ENCODE measurements around the gene MTMR4. TPM values are rescaled to one million over a fixed set of nuclear protein-coding genes. Genes with fewer than 3 reads are reported as not detected.

MTMR4 gene
- polyA plus RNA-seq, 2 of the 4 experiments (the other 2 are of a cell fraction) = 13.8 to 20.0 TPM

DNA sequence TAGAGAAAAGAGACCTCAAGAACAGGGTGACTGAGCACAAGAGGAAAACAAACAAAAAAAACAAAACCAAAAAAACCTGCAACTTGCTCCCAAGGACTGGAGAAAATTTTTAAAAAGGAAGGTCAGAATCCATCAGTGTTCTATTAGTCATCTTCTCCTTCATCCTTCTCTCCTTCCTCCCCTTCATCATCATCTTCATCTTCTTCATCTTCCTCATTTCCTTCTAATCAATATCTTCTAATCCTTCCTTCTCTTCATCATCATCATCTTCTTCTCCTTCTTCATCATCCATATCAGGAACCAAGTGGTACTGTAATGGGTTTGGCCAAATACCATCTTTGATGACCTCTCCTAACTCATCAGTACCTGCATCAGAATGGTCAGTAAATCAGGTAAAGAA, 38.5 kb downstream of the MTMR4 start:
- no peak overlapping the region for H3K4me3 ChIP-seq
- H3K27ac ChIP-seq = no peak overlapping the region
- TF ChIP-seq HOXB5 (CRISPR knock-in tag; IDR thresholded peaks at IDR 0.05) (no peak), ZNF302 (CRISPR knock-in tag; IDR thresholded peaks at IDR 0.05) (no peak), POLR2AphosphoS2 (conservative IDR thresholded peaks at IDR 0.05; ENCODE audit: low read length) (no peak), NR3C1 (IDR thresholded peaks at IDR 0.05) (no peak), RARB (CRISPR knock-in tag; IDR thresholded peaks at IDR 0.05) (no peak), FOSL2 (IDR thresholded peaks at IDR 0.05) (no peak), FOSL2 (CRISPR knock-in tag; IDR thresholded peaks at IDR 0.05) (no peak)
- TF ChIP-seq, protein P1, sequence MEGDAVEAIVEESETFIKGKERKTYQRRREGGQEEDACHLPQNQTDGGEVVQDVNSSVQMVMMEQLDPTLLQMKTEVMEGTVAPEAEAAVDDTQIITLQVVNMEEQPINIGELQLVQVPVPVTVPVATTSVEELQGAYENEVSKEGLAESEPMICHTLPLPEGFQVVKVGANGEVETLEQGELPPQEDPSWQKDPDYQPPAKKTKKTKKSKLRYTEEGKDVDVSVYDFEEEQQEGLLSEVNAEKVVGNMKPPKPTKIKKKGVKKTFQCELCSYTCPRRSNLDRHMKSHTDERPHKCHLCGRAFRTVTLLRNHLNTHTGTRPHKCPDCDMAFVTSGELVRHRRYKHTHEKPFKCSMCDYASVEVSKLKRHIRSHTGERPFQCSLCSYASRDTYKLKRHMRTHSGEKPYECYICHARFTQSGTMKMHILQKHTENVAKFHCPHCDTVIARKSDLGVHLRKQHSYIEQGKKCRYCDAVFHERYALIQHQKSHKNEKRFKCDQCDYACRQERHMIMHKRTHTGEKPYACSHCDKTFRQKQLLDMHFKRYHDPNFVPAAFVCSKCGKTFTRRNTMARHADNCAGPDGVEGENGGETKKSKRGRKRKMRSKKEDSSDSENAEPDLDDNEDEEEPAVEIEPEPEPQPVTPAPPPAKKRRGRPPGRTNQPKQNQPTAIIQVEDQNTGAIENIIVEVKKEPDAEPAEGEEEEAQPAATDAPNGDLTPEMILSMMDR (IDR thresholded peaks at IDR 0.05) = no peak
- TF ChIP-seq, protein P2, sequence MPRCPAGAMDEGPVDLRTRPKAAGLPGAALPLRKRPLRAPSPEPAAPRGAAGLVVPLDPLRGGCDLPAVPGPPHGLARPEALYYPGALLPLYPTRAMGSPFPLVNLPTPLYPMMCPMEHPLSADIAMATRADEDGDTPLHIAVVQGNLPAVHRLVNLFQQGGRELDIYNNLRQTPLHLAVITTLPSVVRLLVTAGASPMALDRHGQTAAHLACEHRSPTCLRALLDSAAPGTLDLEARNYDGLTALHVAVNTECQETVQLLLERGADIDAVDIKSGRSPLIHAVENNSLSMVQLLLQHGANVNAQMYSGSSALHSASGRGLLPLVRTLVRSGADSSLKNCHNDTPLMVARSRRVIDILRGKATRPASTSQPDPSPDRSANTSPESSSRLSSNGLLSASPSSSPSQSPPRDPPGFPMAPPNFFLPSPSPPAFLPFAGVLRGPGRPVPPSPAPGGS (IDR thresholded peaks at IDR 0.05) = no peak
- H3K9me3 ChIP-seq = no peaks in the 10 kb centered on the region
- CTCF ChIA-PET = no interaction called here
- H3K4me1 ChIP-seq = no peaks in the 10 kb centered on the region
- H3K4me2 ChIP-seq = no peak overlapping the region
- DNase-seq (ENCODE audit: low read depth in 1 of 2, low spot score in 1 of 2) (no peak), ATAC-seq (no peak), FAIRE-seq (no peak)
- POLR2A ChIA-PET = no interaction called here

DNA sequence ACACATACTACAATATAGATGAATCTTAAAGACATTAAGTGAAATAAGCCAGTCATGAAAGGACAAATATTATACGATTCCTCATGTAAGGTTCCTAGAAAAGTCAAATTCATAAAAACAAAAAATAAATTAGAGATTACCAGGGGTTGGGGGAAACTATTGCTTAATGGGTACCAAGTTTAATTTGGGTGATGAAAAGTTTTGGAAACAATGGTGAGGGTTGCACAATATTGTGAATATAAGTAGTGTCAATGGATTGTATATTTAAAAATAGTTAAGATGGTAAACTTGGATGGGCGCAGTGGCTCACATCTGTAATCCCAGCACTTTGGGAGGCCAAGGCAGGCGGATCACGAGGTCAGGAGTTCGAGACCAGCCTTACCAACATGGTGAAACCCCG, 44.1 kb downstream of the MTMR4 start:
- TF ChIP-seq, protein P1 (IDR thresholded peaks at IDR 0.05) = no peak
- TF ChIP-seq, protein P3, sequence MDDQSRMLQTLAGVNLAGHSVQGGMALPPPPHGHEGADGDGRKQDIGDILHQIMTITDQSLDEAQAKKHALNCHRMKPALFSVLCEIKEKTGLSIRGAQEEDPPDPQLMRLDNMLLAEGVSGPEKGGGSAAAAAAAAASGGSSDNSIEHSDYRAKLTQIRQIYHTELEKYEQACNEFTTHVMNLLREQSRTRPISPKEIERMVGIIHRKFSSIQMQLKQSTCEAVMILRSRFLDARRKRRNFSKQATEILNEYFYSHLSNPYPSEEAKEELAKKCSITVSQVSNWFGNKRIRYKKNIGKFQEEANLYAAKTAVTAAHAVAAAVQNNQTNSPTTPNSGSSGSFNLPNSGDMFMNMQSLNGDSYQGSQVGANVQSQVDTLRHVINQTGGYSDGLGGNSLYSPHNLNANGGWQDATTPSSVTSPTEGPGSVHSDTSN (IDR thresholded peaks at IDR 0.05) = no peak
- TF ChIP-seq, protein P4, sequence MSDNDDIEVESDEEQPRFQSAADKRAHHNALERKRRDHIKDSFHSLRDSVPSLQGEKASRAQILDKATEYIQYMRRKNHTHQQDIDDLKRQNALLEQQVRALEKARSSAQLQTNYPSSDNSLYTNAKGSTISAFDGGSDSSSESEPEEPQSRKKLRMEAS (IDR thresholded peaks at IDR 0.05) = no peak
- TF ChIP-seq PHF8 (IDR thresholded peaks at IDR 0.05; ENCODE audit: borderline replicate concordance, low read depth) (no peak), FOSL2 (IDR thresholded peaks at IDR 0.05) (no peak), FOSL2 (CRISPR knock-in tag; IDR thresholded peaks at IDR 0.05) (no peak), CEBPB (IDR thresholded peaks at IDR 0.05) (0 out of 4 replicates have a peak, but pooled peaks of 1 of the 2 experiments have one; percentile 23), TFCP2L1 (CRISPR knock-in tag; IDR thresholded peaks at IDR 0.05) (no peak)
- Histone ChIP-seq H3K9me3 (no peaks in the 10 kb centered on the region), H3K4me3 (no peak overlapping the region), H3K4me2 (no peak overlapping the region), H3K4me1 (no peaks in the 10 kb centered on the region), H3K27ac (no peak overlapping the region)
- DNase-seq (ENCODE audit: low read depth in 1 of 2, low spot score in 1 of 2) = no peak
- WGBS (ENCODE audit: missing lambda C conversion rate) = 17% methylated on average over 6 of the region's 6 CpGs
- no peak for ATAC-seq
- no peak for FAIRE-seq
- POLR2A ChIA-PET = no interaction called here
- CTCF ChIA-PET = no interaction called here

DNA sequence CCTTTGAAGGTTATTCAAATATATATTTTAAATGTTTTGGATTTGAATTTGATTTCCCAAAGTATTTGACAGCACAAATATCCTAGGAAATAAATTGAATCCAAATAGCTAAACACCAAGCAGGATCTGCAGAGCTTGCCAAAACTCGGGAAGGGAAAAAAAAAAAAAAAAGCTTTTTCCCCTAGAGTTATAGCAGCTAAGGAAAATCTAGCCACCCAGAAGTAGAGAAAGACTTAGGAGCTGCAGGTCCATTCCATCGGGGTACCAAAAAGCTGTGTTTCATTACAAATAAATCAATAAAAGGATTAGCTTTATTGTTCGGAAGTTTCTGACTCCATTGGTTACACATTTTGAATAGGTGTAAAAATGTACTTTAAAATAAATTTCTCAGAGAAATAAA, 45.5 kb downstream of the MTMR4 start:
- POLR2A ChIA-PET = no interaction called here
- Histone ChIP-seq H3K4me3 (no peak overlapping the region), H3K27ac (no peak overlapping the region), H3K4me2 (no peak overlapping the region), H3K9me3 (no peaks in the 10 kb centered on the region), H3K4me1 (no peaks in the 10 kb centered on the region)
- no peak for FAIRE-seq
- 46% methylated on average over 3 of the region's 3 CpGs for WGBS (ENCODE audit: missing lambda C conversion rate)
- no peak for ATAC-seq
- DNase-seq (ENCODE audit: low read depth in 1 of 2, low spot score in 1 of 2) = no peak
- CTCF ChIA-PET = no interaction called here
- no peak for TF ChIP-seq POLR2AphosphoS2 (conservative IDR thresholded peaks at IDR 0.05; ENCODE audit: low read length)
- TF ChIP-seq TFCP2L1 (CRISPR knock-in tag; IDR thresholded peaks at IDR 0.05) = no peak
- TF ChIP-seq NPAS2 (CRISPR knock-in tag; IDR thresholded peaks at IDR 0.05; ENCODE audit: borderline replicate concordance) = no peak
- no peak for TF ChIP-seq EHMT2 (IDR thresholded peaks at IDR 0.05; ENCODE audit: low read depth)
- TF ChIP-seq BHLHE40 (IDR thresholded peaks at IDR 0.05; ENCODE audit: low read depth, low read length) = no peak
- TF ChIP-seq, protein P5, sequence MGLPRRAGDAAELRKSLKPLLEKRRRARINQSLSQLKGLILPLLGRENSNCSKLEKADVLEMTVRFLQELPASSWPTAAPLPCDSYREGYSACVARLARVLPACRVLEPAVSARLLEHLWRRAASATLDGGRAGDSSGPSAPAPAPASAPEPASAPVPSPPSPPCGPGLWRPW (IDR thresholded peaks at IDR 0.05) = no peak
- TF ChIP-seq, protein P6, sequence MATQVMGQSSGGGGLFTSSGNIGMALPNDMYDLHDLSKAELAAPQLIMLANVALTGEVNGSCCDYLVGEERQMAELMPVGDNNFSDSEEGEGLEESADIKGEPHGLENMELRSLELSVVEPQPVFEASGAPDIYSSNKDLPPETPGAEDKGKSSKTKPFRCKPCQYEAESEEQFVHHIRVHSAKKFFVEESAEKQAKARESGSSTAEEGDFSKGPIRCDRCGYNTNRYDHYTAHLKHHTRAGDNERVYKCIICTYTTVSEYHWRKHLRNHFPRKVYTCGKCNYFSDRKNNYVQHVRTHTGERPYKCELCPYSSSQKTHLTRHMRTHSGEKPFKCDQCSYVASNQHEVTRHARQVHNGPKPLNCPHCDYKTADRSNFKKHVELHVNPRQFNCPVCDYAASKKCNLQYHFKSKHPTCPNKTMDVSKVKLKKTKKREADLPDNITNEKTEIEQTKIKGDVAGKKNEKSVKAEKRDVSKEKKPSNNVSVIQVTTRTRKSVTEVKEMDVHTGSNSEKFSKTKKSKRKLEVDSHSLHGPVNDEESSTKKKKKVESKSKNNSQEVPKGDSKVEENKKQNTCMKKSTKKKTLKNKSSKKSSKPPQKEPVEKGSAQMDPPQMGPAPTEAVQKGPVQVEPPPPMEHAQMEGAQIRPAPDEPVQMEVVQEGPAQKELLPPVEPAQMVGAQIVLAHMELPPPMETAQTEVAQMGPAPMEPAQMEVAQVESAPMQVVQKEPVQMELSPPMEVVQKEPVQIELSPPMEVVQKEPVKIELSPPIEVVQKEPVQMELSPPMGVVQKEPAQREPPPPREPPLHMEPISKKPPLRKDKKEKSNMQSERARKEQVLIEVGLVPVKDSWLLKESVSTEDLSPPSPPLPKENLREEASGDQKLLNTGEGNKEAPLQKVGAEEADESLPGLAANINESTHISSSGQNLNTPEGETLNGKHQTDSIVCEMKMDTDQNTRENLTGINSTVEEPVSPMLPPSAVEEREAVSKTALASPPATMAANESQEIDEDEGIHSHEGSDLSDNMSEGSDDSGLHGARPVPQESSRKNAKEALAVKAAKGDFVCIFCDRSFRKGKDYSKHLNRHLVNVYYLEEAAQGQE (IDR thresholded peaks at IDR 0.05) = no peak
- TF ChIP-seq, protein P7, sequence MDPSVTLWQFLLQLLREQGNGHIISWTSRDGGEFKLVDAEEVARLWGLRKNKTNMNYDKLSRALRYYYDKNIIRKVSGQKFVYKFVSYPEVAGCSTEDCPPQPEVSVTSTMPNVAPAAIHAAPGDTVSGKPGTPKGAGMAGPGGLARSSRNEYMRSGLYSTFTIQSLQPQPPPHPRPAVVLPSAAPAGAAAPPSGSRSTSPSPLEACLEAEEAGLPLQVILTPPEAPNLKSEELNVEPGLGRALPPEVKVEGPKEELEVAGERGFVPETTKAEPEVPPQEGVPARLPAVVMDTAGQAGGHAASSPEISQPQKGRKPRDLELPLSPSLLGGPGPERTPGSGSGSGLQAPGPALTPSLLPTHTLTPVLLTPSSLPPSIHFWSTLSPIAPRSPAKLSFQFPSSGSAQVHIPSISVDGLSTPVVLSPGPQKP (IDR thresholded peaks at IDR 0.05; ENCODE audit: low read depth, low read length) = no peak
- no peak for TF ChIP-seq CBX2 (IDR thresholded peaks at IDR 0.05; ENCODE audit: borderline replicate concordance, low read depth)
- no peak for TF ChIP-seq CBX8 (IDR thresholded peaks at IDR 0.05)

Data from A549 (cell line).